MM.1S (cell line): Measurements from ENCODE around the gene TUBGCP2.

Experiments used
- CTCF ChIP-seq: fragments of 300-600 bp; sonication (generic); IDR thresholded peaks from 2 replicates; pipeline ENCODE4 v1.5.1; 2016; ENCODE audit warnings: antibody characterized with exemption, low read length, mixed read lengths
- EZH2 ChIP-seq: fragments of 300-600 bp; sonication (generic); optimal IDR thresholded peaks from 2 replicates; pipeline ENCODE3; 2017; ENCODE audit warnings: low read depth, mild to moderate bottlenecking, antibody characterized with exemption, low read length, mixed read lengths
- EZH2phosphoT487 ChIP-seq: fragments of 300-600 bp; sonication (generic); IDR thresholded peaks from 2 replicates; pipeline ENCODE4 v1.6.1; 2018; ENCODE audit warnings: antibody characterized with exemption, low read length

GRCh38 chr10:133350950-133351329 is 42.3 kb upstream of the TUBGCP2 start:
- no peak for TF ChIP-seq CTCF
- no peak for TF ChIP-seq EZH2
- no peak for TF ChIP-seq EZH2phosphoT487
